ENCODE measurements around the gene NELL2.

The NELL2 gene

DNA sequence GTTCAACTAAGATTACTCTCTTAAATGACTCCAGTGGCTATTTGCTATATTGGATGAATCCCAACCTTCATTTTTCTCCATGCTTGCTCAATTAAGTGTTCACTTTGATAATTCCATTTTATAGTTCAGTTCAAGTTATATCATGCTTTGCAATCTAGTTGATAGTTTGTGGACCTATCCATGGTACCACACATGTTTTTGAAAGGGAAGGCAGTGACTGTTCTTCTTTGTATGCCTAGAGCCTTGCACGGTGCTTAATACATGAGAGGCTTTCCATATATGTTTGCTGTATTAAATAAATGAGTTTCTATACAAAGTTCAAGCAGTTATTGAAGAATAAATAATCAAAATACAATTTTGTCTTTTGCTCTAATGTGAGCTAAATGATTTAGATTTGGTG is 391.3 kb downstream of the NELL2 start:
- H3K4me3 ChIP-seq (ENCODE audit: low read depth, low read length), result no peak overlapping the region
- no peak for DNase-seq (ENCODE audit: low read depth)
- TF ChIP-seq, protein P1, sequence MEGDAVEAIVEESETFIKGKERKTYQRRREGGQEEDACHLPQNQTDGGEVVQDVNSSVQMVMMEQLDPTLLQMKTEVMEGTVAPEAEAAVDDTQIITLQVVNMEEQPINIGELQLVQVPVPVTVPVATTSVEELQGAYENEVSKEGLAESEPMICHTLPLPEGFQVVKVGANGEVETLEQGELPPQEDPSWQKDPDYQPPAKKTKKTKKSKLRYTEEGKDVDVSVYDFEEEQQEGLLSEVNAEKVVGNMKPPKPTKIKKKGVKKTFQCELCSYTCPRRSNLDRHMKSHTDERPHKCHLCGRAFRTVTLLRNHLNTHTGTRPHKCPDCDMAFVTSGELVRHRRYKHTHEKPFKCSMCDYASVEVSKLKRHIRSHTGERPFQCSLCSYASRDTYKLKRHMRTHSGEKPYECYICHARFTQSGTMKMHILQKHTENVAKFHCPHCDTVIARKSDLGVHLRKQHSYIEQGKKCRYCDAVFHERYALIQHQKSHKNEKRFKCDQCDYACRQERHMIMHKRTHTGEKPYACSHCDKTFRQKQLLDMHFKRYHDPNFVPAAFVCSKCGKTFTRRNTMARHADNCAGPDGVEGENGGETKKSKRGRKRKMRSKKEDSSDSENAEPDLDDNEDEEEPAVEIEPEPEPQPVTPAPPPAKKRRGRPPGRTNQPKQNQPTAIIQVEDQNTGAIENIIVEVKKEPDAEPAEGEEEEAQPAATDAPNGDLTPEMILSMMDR (conservative IDR thresholded peaks at IDR 0.05; ENCODE audit: low read depth, low read length), result no peak

DNA sequence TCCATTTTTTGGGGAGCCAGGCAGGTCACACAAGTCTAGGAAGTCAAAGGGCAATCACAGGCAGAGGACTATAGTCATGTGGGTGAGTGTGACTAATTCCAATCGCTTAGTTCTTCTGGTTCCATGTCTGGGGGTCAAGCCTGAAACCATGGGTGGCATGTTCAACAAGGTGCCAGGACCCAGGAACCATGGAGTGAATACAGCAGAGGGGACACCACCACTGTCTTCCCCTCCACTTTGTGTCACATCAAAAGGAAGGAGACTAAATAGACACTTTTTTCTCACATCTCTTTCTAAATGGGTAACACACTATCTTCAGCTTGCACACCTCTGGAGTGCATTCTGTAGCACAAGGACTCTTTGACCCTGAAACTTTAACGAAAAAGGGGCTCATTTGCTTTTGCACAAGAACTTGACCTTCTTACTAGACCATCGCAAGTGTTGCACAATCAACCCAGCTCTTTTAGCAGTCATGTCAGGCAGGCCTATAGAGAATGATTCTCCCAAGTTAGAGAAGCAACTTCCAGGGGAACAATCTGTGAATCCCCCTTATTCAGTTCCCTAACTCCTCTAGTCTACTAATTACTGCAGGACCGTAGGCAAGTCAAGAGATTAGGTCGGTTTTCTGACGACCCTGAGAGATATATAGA is 398.7 kb downstream of the NELL2 start:
- TF ChIP-seq, protein P1 (conservative IDR thresholded peaks at IDR 0.05; ENCODE audit: low read depth, low read length), result no peak
- H3K4me3 ChIP-seq (ENCODE audit: low read depth, low read length), result no peak overlapping the region
- DNase-seq (ENCODE audit: low read depth), result no peak

DNA sequence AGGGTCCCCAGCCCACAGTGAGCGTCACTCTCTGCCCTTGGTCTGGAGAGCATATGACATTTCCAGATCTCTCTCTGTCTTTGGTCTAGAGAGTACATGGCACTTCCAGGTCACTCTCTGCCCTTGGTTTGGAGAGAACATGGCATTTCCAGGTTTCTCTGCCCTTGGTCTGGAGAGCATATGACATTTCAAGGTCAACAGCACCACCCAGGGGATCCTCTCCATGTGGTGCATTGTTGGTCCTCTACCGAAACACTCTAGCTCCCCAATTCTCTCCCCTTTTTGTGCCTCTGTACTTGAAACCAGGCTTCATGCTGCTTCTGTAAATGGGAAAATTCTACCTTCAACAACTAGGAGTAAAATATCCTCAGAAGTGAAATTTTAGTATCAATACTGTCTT is 399.4 kb downstream of the NELL2 start:
- DNase-seq (ENCODE audit: low read depth), result no peak

DNA sequence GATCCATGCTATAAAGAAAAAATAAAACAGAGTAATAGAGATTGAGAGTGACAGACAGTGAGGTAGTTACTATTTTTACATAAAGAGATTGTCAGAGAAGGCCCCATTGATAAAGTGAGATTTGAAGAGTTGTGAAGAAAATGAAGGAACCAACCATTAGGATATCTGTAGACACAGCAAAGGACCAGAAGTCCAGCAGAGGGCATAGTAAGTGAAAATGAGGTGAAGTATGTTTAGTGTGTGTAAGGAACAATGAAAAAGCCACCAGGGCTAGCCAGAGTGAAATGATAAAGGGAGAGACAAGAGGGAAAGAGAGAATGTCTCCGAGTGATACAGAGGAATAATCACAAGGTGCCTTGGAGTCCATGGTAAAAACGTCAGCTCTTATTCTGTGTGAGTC is 411.0 kb downstream of the NELL2 start:
- DNase-seq (ENCODE audit: low read depth), result no peak
- H3K4me3 ChIP-seq (ENCODE audit: low read depth, low read length), result no peak overlapping the region
- TF ChIP-seq, protein P1 (conservative IDR thresholded peaks at IDR 0.05; ENCODE audit: low read depth, low read length), result no peak

More for the DNA sequence above, 399.4 kb downstream of the NELL2 start:
- no peak overlapping the region for H3K4me3 ChIP-seq (ENCODE audit: low read depth, low read length)
- TF ChIP-seq, protein P1 (conservative IDR thresholded peaks at IDR 0.05; ENCODE audit: low read depth, low read length), result no peak

DNA sequence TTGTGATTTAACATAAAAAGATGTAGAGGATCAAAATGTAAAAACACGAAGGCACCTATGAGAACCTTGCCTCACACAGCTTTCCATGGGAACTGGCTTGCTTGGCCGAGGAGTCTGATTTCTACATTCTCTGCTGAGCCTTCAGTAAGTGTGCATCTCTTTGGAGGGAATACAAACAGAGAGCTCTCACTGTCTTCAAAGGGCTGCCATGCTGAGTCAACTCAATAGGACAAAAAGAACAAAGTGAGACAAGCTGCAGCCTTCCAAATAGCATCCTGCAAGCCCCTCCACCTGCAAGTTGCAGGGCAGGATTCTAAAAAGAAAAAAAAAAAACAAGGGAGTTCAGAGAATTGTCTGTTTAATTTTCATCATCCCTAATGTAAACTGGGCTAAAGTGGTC is 411.9 kb downstream of the NELL2 start:
- H3K4me3 ChIP-seq (ENCODE audit: low read depth, low read length), result no peak overlapping the region
- TF ChIP-seq, protein P1 (conservative IDR thresholded peaks at IDR 0.05; ENCODE audit: low read depth, low read length), result no peak
- DNase-seq (ENCODE audit: low read depth), result no peak

DNA sequence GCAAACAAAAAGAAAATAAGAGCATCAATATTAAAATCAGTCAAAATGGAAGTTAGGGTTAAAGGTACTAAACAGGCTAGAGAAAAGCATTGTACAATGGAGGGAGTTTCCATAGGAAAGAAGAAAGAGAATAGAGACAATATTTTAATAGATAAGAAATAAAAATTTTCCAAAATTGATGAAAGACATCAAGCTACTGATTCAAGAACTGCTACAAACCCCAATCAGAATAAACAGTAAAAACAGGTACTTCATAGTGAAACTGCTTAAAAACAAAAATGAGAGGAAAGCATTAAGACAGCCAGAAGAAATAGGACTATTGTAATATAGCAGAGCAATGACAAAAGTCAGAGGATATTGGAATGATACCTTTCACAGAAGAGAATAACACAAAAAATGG is 413.4 kb downstream of the NELL2 start:
- TF ChIP-seq, protein P1 (conservative IDR thresholded peaks at IDR 0.05; ENCODE audit: low read depth, low read length), result no peak
- DNase-seq (ENCODE audit: low read depth), result no peak
- no peak overlapping the region for H3K4me3 ChIP-seq (ENCODE audit: low read depth, low read length)

DNA sequence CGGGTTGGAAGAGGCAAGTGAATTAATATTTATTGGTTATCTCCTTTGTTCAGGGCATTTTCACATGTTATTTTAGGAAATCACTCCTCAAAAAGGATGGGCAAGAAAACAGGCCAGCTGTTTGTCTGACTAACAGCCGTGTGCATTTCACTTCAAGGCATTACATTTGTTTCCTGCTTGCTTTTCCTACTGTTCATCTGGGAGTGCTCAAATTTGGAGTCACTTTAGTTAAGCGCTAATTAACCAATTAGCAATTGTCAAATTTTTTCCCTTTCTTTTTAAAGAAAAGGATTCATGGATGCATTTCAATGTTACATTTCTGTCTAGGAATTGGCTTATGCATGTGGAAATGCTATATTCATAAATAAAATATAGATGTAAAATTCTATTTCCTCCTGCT is 415.9 kb downstream of the NELL2 start:
- TF ChIP-seq, protein P1 (conservative IDR thresholded peaks at IDR 0.05; ENCODE audit: low read depth, low read length), result no peak

More for the DNA sequence above, 415.9 kb downstream of the NELL2 start:
- no peak overlapping the region for H3K4me3 ChIP-seq (ENCODE audit: low read depth, low read length)
- DNase-seq (ENCODE audit: low read depth), result no peak
